Effector memory CD4-positive, alpha-beta T cell (primary cell): ENCODE measurements around the gene TXNIP.

Experiments used
- DNase-seq, 3 donors: peaks; one replicate each; pipeline ENCODE4 v3.0.0-alpha.2; 2020
- H3K27ac ChIP-seq: 2 replicates; pipeline ENCODE4 v1.7.0; 2013; ENCODE audit warnings: mild to moderate bottlenecking, low read length, moderate library complexity; ENCODE audit not compliant: insufficient read depth, poor library complexity, severe bottlenecking
- H3K27me3 ChIP-seq: replicated peaks from 2 replicates; pipeline ENCODE4 v1.7.0; 2013; ENCODE audit warnings: mild to moderate bottlenecking, low read length; ENCODE audit not compliant: insufficient read depth, control insufficient read depth, poor library complexity, severe bottlenecking
- H3K36me3 ChIP-seq: 2 replicates; pipeline ENCODE4 v1.7.0; 2013; ENCODE audit warnings: mild to moderate bottlenecking, low read length, moderate library complexity; ENCODE audit not compliant: control insufficient read depth, insufficient read depth
- H3K4me1 ChIP-seq: 2 replicates; pipeline ENCODE4 v1.7.0; 2013; ENCODE audit warnings: low read length, mild to moderate bottlenecking; ENCODE audit not compliant: control insufficient read depth, insufficient read depth, poor library complexity, severe bottlenecking
- H3K4me3 ChIP-seq: 2 replicates; pipeline ENCODE4 v1.7.0; 2013; ENCODE audit warnings: low read length, low read depth, mild to moderate bottlenecking; ENCODE audit not compliant: insufficient read depth, poor library complexity, severe bottlenecking
- H3K9me3 ChIP-seq: 2 replicates; pipeline ENCODE4 v1.7.0; 2013; ENCODE audit warnings: mild to moderate bottlenecking, low read length, moderate library complexity; ENCODE audit not compliant: control insufficient read depth

Gene TXNIP

GRCh38 chr1:145985502-145986439, 10.6 kb downstream of the TXNIP start:
- DNase-seq = no peak
- Histone ChIP-seq H3K36me3 (no peaks in the 10 kb centered on the region), H3K27me3 (no peaks in the 10 kb centered on the region), H3K4me3 (peak overlapping the region; percentile 16), H3K4me1 (peaks cover 54% of the 10 kb centered on the region), H3K27ac (peak overlapping the region; percentile 45), H3K9me3 (no peaks in the 10 kb centered on the region)

- peaks cover 61% of the 10 kb centered on the region for H3K4me1 ChIP-seq
These were observed 11.3 kb downstream of the TXNIP start for GRCh38 chr1:145985129-145985501.

GRCh38 chr1:145983960-145984830, 12.2 kb downstream of the TXNIP start:
- no peaks in the 10 kb centered on the region for H3K27me3 ChIP-seq
- H3K4me1 ChIP-seq = peaks cover 68% of the 10 kb centered on the region
- H3K4me3 ChIP-seq = no peak overlapping the region
- no peaks in the 10 kb centered on the region for H3K36me3 ChIP-seq
- peak overlapping the region; percentile 45 for H3K27ac ChIP-seq
- peak; percentile 34 to 48 (median 40) for DNase-seq
- H3K9me3 ChIP-seq = no peaks in the 10 kb centered on the region

More at GRCh38 chr1:145985129-145985501, 11.3 kb downstream of the TXNIP start:
- Histone ChIP-seq H3K4me3 (peak overlapping the region; percentile 16), H3K27me3 (no peaks in the 10 kb centered on the region), H3K36me3 (no peaks in the 10 kb centered on the region), H3K9me3 (no peaks in the 10 kb centered on the region), H3K27ac (peak overlapping the region; percentile 45)
- no peak for DNase-seq

GRCh38 chr1:145983206-145983675, 13.1 kb downstream of the TXNIP start:
- no peak overlapping the region for H3K4me3 ChIP-seq
- H3K36me3 ChIP-seq = no peaks in the 10 kb centered on the region
- no peaks in the 10 kb centered on the region for H3K27me3 ChIP-seq
- DNase-seq = no peak
- H3K4me1 ChIP-seq = peaks cover 77% of the 10 kb centered on the region
- peak overlapping the region; percentile 46 for H3K27ac ChIP-seq
- H3K9me3 ChIP-seq = no peaks in the 10 kb centered on the region

GRCh38 chr1:145982010-145982723, 14.2 kb downstream of the TXNIP start:
- Histone ChIP-seq H3K9me3 (no peaks in the 10 kb centered on the region), H3K4me3 (no peak overlapping the region), H3K27me3 (no peaks in the 10 kb centered on the region), H3K36me3 (no peaks in the 10 kb centered on the region), H3K27ac (peak overlapping the region; percentile 46), H3K4me1 (peaks cover 85% of the 10 kb centered on the region)
- DNase-seq = no peak

- Histone ChIP-seq H3K4me1 (peaks cover 80% of the 10 kb centered on the region), H3K36me3 (no peaks in the 10 kb centered on the region), H3K4me3 (peak overlapping the region; percentile 42), H3K9me3 (no peaks in the 10 kb centered on the region), H3K27me3 (no peaks in the 10 kb centered on the region), H3K27ac (peak overlapping the region; percentile 92)
- no peak for DNase-seq
These were observed 15.9 kb downstream of the TXNIP start for GRCh38 chr1:145980457-145980994.

- Histone ChIP-seq H3K27me3 (no peaks in the 10 kb centered on the region), H3K4me1 (peaks cover 74% of the 10 kb centered on the region), H3K9me3 (no peaks in the 10 kb centered on the region), H3K27ac (peak overlapping the region; percentile 92), H3K36me3 (peaks cover 3% of the 10 kb centered on the region), H3K4me3 (peak overlapping the region; percentile 42)
- no peak for DNase-seq
These were observed 16.5 kb downstream of the TXNIP start for GRCh38 chr1:145979746-145980456.

GRCh38 chr1:145978854-145979745, 17.3 kb downstream of the TXNIP start:
- peaks cover 66% of the 10 kb centered on the region for H3K4me1 ChIP-seq
- H3K9me3 ChIP-seq = no peaks in the 10 kb centered on the region
- H3K4me3 ChIP-seq = peak overlapping the region; percentile 42
- peaks cover 5% of the 10 kb centered on the region for H3K36me3 ChIP-seq
- peak overlapping the region; percentile 92 for H3K27ac ChIP-seq
- peak; percentile 66 to 77 (median 73) for DNase-seq
- H3K27me3 ChIP-seq = no peaks in the 10 kb centered on the region
